ENCODE data around the gene AP4E1. TPM values are rescaled to one million over a fixed set of nuclear protein-coding genes. Genes with fewer than 3 reads are reported as not detected.

AP4E1 gene
- total and polyA plus RNA-seq, 2 of the 8 experiments (the other 6 are each of a cell fraction or from before 2014, with no cell fraction given), result 1.4 to 10.9 TPM

DNA sequence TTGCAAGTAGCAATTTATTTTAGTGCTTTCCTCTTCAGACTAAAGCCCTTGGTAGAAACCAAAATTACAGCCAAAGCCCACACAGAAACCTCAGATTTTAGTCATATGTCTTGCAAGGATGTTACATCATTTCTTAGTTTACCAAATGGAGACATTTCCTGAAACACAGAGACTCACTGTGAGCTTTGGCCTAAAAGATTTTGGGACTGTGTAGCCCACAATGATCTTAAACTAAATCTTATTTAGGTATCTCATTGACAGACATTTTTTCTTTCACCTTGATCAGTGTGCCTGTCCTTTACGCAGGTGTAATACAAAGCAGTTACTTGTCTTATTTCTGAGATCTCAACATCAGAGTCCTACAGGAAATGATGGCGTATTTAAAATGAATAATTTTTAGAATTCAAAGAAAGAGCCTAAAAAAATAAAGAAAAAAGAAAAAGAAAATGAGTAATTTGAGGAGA is 27.8 kb upstream of the AP4E1 start (continued):
- TF ChIP-seq CBX5 (IDR thresholded peaks at IDR 0.05; ENCODE audit: low read depth, low read length) (no peak), JUND (IDR thresholded peaks at IDR 0.05; ENCODE audit: low read length) (no peak), FOSL1 (IDR thresholded peaks at IDR 0.05; ENCODE audit: insufficient read depth, low read depth, low read length) (no peak)
- TF ChIP-seq, protein P1, sequence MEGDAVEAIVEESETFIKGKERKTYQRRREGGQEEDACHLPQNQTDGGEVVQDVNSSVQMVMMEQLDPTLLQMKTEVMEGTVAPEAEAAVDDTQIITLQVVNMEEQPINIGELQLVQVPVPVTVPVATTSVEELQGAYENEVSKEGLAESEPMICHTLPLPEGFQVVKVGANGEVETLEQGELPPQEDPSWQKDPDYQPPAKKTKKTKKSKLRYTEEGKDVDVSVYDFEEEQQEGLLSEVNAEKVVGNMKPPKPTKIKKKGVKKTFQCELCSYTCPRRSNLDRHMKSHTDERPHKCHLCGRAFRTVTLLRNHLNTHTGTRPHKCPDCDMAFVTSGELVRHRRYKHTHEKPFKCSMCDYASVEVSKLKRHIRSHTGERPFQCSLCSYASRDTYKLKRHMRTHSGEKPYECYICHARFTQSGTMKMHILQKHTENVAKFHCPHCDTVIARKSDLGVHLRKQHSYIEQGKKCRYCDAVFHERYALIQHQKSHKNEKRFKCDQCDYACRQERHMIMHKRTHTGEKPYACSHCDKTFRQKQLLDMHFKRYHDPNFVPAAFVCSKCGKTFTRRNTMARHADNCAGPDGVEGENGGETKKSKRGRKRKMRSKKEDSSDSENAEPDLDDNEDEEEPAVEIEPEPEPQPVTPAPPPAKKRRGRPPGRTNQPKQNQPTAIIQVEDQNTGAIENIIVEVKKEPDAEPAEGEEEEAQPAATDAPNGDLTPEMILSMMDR (IDR thresholded peaks at IDR 0.05; ENCODE audit: control extremely low read depth in 1 of 3, insufficient read depth in 1 of 3, low read depth in 1 of 3, low read length in 3 of 3), result no peak
